Stomach (tissue), 4 donors: ENCODE measurements around the gene PMVK.

Source experiments
- CTCF ChIP-seq, 7 experiments: fragments of 450-650 bp in 4 of 7; fragments of 200-600 bp in 3 of 7; sonication (generic) in 3 of 7; IDR thresholded peaks; one replicate each; pipeline ENCODE4 v1.5.1; 2016 to 2019; ENCODE audit warnings: antibody characterized with exemption in 7 of 7, control low read depth in 2 of 7, mild to moderate bottlenecking in 1 of 7
- POLR2A ChIP-seq, 4 donors: fragments of 450-650 bp; IDR thresholded peaks; one replicate each; pipeline ENCODE4 v1.6.1; 2016; ENCODE audit warnings: antibody characterized with exemption in 4 of 4, control low read depth in 2 of 4, mild to moderate bottlenecking in 1 of 4, moderate library complexity in 1 of 4

- TF ChIP-seq CTCF (IDR thresholded peaks at IDR 0.05) (peak in 2 of 7 experiments; percentile 18 to 32), POLR2A (IDR thresholded peaks at IDR 0.05) (no peak)
Observed at GRCh38 chr1:154937085-154937987, 817 bp upstream of the PMVK start.
